Right cardiac atrium (tissue), 5 donors: ENCODE data around the gene KCNIP4. TPM values are rescaled to one million over a fixed set of nuclear protein-coding genes. Genes with fewer than 3 reads are reported as not detected.

Experiments used
- ATAC-seq, 2 donors: fragments of 200-7000 bp; cut with Tn5 transposase; one replicate each; pipeline versions ENCODE4 v1.8.0 to v1.9.1; 2020; ENCODE audit warnings: moderate library complexity in 2 of 2, mild to moderate bottlenecking in 1 of 2
- DNase-seq, 3 donors: peaks; one replicate each; pipeline ENCODE4 v3.0.0-alpha.2; 2020
- H3K27ac ChIP-seq: one replicate; pipeline ENCODE4 v1.5.1; 2013; ENCODE audit warnings: mild to moderate bottlenecking, low read length, control low read depth, moderate library complexity
- H3K27me3 ChIP-seq: one replicate; pipeline ENCODE4 v1.6.1; 2013; ENCODE audit not compliant: control insufficient read depth, insufficient read depth
- H3K4me1 ChIP-seq: one replicate; pipeline ENCODE4 v1.6.1; 2013; ENCODE audit warnings: low read length; ENCODE audit not compliant: control insufficient read depth, insufficient read depth
- H3K4me3 ChIP-seq: one replicate; pipeline ENCODE4 v1.5.1; 2013; ENCODE audit warnings: low read length, control low read depth
- H3K9me3 ChIP-seq: one replicate; pipeline ENCODE4 v1.6.1; 2013; ENCODE audit warnings: low read length; ENCODE audit not compliant: control insufficient read depth
- WGBS: extraction: QIAGEN DNeasy Blood & Tissue Kit; methylation state at CpG from one replicate; pipeline ENCODE4 v1.1.7; 2013; 5-methylcytosine and 5-hydroxymethylcytosine counted together
- intact Hi-C, 4 donors: fragments of 100-400 bp; cut with DNase I; formaldehyde crosslinking; loops; one replicate each; pipeline versions ENCODE4 v1.11.0 to v1.14.0; 2022 to 2023
- microRNA-seq, 2 donors: library from miRNA; unstranded; fragments of <30 nt; microRNA quantifications; one replicate each; pipeline ENCODE4 v1.2.0, GENCODE V29; 2020 to 2021
- polyA plus RNA-seq: library from polyadenylated mRNA; stranded (reverse); fragments of 200-250 nt; gene quantifications from one replicate; pipeline ENCODE4 v1.2.3, GENCODE V29; 2013
- total RNA-seq, 4 donors: library from RNA; stranded (reverse); fragmentation: NEBNext Ultra II Directional; extraction: Animal tissue kit (Norgen Biotek cat#: 25700); gene quantifications; one replicate each; pipeline ENCODE4 v1.2.1, GENCODE V29; 2021
- donor health status: healthy with polysubstance abuse.
- donor health status: DM: no; HTN: yes; CAD: no.
- donor health status: DM: no; HTN: no; CAD: no.
- donor health status: DM: no; HTN: yes; CAD: no; lungs with severe emphysema.
- donor health status: DM: yes; HTN: yes; CAD: no.

KCNIP4 gene
- total and polyA plus RNA-seq, 5 donors = 0.05 to 0.86 (median 0.23) TPM; not detected in 2

DNA sequence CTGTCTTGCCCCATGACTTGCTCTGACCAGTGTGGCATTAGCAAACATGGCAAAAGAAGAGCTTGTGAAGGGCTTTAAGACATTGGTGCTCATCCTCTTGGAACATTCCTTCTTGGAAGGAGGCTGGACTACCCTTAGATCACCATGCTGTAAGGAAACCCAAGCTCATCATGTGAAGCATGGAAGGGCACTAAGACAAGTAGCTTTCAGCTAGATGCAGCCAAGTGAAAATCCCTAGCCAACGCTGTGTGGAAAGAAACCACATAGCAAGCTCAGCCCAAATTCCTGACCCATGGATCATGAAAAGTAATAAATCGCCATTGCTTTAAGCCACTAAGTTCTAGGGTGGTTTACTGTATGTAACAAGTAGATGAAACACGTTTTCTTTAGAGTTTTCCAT, 1260.7 kb downstream of the KCNIP4 start:
- intact Hi-C loops = loop anchor here in 3 of 4 donors (5.0 to 10.0 kb wide), 2 partner anchors 263 to 266 kb away; no protein-coding TSS in a partner anchor
- H3K27me3 ChIP-seq = no peaks in the 10 kb centered on the region
- ATAC-seq (no peak), DNase-seq (no peak)
- H3K4me3 ChIP-seq = no peak overlapping the region
- H3K27ac ChIP-seq = no peak overlapping the region
- WGBS = 52% methylated on average over 3 of the region's 3 CpGs
- H3K9me3 ChIP-seq = no peaks in the 10 kb centered on the region
- no peaks in the 10 kb centered on the region for H3K4me1 ChIP-seq

DNA sequence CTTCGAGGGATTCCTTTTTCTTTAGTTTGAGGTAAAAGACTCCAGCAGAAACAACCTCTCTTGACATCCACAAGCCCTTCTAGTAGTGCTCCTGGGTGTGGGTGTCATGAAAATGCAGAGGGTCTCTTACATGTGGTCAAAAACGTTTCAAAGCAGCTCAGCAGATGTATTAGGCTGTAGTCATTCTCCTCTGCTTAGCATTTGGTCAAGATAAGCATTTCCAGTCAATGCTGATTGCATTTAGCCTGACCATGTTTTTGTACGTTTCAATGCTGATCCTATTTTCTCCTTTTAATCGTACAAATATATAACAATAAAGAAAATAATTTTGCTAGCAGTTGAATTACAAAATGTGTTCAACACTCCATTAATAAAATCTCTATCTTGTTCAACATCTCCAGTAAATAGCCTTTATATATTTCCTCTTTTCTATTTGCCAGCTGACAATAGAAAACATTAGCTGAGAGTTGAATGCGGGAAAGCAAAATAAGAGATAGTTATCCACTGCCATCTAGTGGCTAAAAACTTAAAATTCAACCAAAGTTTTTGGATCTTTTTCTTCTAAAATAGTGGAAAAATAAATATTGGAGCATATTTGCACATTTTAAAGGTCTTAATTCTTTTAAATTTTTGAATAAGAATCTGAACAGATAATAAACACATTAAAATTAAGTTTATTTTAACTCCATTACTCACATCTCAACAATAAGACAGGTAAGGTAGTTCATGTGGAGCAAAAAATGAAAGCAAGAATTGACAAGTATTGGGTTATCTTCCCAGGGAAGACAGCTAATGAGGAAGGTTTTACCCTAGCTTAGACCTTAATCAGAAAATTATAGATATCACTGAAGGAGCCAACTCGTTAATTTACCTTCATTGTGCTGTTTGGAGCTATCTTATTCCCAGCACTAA, 1263.5 kb downstream of the KCNIP4 start:
- Histone ChIP-seq H3K9me3 (no peaks in the 10 kb centered on the region), H3K4me1 (no peaks in the 10 kb centered on the region), H3K27me3 (no peaks in the 10 kb centered on the region), H3K27ac (no peak overlapping the region), H3K4me3 (no peak overlapping the region)
- DNase-seq (no peak), ATAC-seq (no peak)
- WGBS = 26% methylated on average over 6 of the region's 6 CpGs
- intact Hi-C loops = loop anchor here (5.0 to 10.0 kb wide), 3 partner anchors 260 to 268 kb away; no protein-coding TSS in a partner anchor

DNA sequence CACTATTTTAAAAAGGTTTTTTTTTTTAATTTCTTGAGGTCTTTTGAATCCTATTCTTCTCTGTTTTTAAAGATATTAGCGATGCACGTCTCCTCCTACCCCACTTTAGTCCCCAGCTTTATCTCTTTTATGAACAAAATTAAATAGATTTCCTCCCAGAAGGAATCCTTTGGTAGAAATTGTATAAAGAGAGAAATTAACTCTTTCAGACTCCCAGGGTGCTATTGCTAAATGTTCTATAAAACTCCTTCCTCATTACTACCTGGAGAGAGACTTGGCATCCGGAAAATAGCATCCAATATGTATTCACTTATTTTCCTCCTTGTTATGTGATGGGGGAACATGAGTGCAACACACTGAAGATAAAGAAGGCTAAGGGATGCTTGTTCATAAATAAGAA, 1264.8 kb downstream of the KCNIP4 start:
- ATAC-seq (no peak), DNase-seq (no peak)
- 68% methylated on average over 3 of the region's 3 CpGs for WGBS
- Histone ChIP-seq H3K27me3 (no peaks in the 10 kb centered on the region), H3K4me1 (no peaks in the 10 kb centered on the region), H3K4me3 (no peak overlapping the region), H3K9me3 (no peaks in the 10 kb centered on the region), H3K27ac (no peak overlapping the region)
- intact Hi-C loops = loop anchor here in 3 of 4 donors (5.0 to 10.0 kb wide), 2 partner anchors 259 to 266 kb away; no protein-coding TSS in a partner anchor

DNA sequence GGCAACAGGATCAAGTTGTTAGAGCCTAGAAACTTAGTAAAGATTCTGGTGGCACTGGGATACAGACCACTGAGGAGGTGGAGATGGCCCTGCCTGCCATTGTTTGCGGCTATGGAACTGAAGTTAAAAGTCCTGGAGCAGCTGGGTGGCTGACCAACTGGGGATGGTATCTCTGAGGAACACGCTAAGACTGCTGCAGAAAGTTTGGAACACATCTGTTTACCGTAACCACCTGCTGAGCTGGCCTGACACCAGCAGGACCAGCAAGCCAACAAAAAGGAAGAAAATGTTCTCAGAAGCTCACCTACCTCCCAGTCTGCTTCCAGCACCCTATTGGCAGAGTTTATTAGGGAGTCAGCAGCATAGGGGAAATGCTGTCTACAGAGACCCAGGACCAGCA, 1265.7 kb downstream of the KCNIP4 start:
- Histone ChIP-seq H3K4me1 (no peaks in the 10 kb centered on the region), H3K9me3 (no peaks in the 10 kb centered on the region), H3K4me3 (no peak overlapping the region), H3K27me3 (no peaks in the 10 kb centered on the region), H3K27ac (no peak overlapping the region)
- DNase-seq (peak in 1 of 3 donors; percentile 29), ATAC-seq (no peak)
- intact Hi-C loops = loop anchor here in 3 of 4 donors (5.0 to 10.0 kb wide), 2 partner anchors 258 to 266 kb away; no protein-coding TSS in a partner anchor
- 79% methylated on average over 3 of the region's 3 CpGs for WGBS

DNA sequence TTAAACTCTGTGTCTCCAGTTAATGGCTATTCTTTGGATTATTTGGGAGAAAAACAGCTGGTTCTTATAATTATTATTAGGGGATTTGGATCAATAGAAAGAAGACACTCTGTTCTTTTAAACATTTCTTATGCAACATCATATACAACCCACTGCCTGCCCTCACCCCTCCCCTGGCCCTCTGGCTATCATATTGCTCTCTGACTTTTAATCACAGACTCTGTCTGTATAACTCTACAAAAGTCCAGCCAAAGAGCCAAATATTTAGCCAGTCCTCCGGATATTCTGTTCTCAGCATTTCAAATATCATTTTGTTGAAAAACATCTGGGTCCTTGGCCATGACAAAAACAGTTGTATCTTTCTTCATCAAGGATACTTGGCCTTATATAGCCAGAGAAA, 1267.3 kb downstream of the KCNIP4 start:
- no peak overlapping the region for H3K4me3 ChIP-seq
- H3K27me3 ChIP-seq = no peaks in the 10 kb centered on the region
- ATAC-seq (no peak), DNase-seq (no peak)
- no peak overlapping the region for H3K27ac ChIP-seq
- no peaks in the 10 kb centered on the region for H3K9me3 ChIP-seq
- WGBS = 56% methylated on average over 1 of the region's 1 CpG
- intact Hi-C loops = loop anchor here in 3 of 4 donors (5.0 to 10.0 kb wide), 2 partner anchors 256 to 264 kb away; no protein-coding TSS in a partner anchor
- no peaks in the 10 kb centered on the region for H3K4me1 ChIP-seq

DNA sequence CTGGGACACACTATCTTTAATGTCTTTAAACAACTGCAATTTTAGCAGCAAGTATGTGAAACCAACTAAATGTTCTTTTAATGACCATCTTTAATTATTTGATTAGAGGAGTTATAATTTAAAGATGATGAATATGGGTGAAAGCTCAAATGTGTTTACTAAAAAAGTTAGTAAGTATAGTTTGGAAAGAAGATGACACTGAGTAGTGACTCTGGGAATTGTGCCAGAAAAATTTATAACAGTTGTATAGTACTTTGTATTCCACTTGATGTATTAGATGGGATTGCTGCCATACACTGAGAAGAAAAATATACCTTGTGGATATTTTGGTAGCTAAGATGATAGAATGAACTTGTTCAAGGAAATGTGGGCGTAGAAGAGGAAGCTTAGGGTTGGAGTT, 1267.8 kb downstream of the KCNIP4 start:
- no peaks in the 10 kb centered on the region for H3K9me3 ChIP-seq
- no peaks in the 10 kb centered on the region for H3K4me1 ChIP-seq
- no peak overlapping the region for H3K4me3 ChIP-seq
- DNase-seq = no peak
- no peak for ATAC-seq
- no peaks in the 10 kb centered on the region for H3K27me3 ChIP-seq
- WGBS = 65% methylated on average over 1 of the region's 1 CpG
- H3K27ac ChIP-seq = no peak overlapping the region
- intact Hi-C loops = loop anchor here in 3 of 4 donors (5.0 to 10.0 kb wide), 2 partner anchors 256 to 263 kb away; no protein-coding TSS in a partner anchor

DNA sequence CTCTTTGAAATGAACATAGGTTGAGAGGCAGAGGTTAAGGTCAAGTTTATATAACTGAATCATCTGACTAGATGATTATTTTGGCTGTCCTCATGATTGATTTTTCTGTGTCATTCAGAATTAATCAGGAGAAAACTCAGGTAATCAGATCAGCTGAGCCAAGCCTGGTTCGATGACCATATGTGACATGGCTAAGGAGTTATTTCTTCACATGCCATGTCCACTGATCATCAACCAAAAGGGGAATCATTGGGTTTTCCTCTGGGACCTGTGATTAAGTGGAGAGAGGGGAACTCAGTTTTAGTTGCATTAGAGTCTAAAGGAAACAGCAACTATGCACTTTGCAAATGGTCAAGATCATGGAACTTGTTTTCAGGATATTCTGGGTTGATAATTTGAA, 1268.6 kb downstream of the KCNIP4 start:
- no peak overlapping the region for H3K4me3 ChIP-seq
- intact Hi-C loops = loop anchor here in 3 of 4 donors (5.0 to 10.0 kb wide), 2 partner anchors 255 to 263 kb away; no protein-coding TSS in a partner anchor
- WGBS = 80% methylated on average over 1 of the region's 1 CpG
- ATAC-seq (no peak), DNase-seq (no peak)
- H3K27me3 ChIP-seq = no peaks in the 10 kb centered on the region
- H3K4me1 ChIP-seq = no peaks in the 10 kb centered on the region
- H3K9me3 ChIP-seq = no peaks in the 10 kb centered on the region
- no peak overlapping the region for H3K27ac ChIP-seq

Small RNA genes lying within 50 kb of the gene (microRNA-seq; reads per million reads assigned to microRNA genes)
- gene MIR7978 = 0 reads per million in 2 donors
